Measurements from ENCODE around the gene MGAT5.

MGAT5 gene

GRCh38 chr2:134280231-134280630 lies 26.4 kb downstream of the MGAT5 start:
- TF ChIP-seq POU6F1 (CRISPR knock-in tag; IDR thresholded peaks at IDR 0.05; ENCODE audit: borderline replicate concordance, low read depth) (no peak), CREB5 (CRISPR knock-in tag; IDR thresholded peaks at IDR 0.05; ENCODE audit: low read depth) (no peak), ARNTL (CRISPR knock-in tag; IDR thresholded peaks at IDR 0.05; ENCODE audit: borderline replicate concordance, low read depth) (no peak), ZFP3 (CRISPR knock-in tag; IDR thresholded peaks at IDR 0.05) (no peak), GLIS3 (CRISPR knock-in tag; IDR thresholded peaks at IDR 0.05) (no peak), ISL1 (CRISPR knock-in tag; IDR thresholded peaks at IDR 0.05) (no peak), ZNF70 (CRISPR knock-in tag; IDR thresholded peaks at IDR 0.05) (no peak), ESRRG (CRISPR knock-in tag; IDR thresholded peaks at IDR 0.05) (no peak), CSDC2 (CRISPR knock-in tag; IDR thresholded peaks at IDR 0.05) (no peak), RARB (CRISPR knock-in tag; IDR thresholded peaks at IDR 0.05) (no peak), PATZ1 (CRISPR knock-in tag; IDR thresholded peaks at IDR 0.05; ENCODE audit: borderline replicate concordance) (no peak), BACH2 (CRISPR knock-in tag; IDR thresholded peaks at IDR 0.05; ENCODE audit: borderline replicate concordance) (no peak)
- ATAC-seq = no peak

GRCh38 chr2:134280726-134281125 lies 26.9 kb downstream of the MGAT5 start:
- ATAC-seq = no peak
- TF ChIP-seq GLIS3 (CRISPR knock-in tag; IDR thresholded peaks at IDR 0.05) (no peak), ZFP30 (CRISPR knock-in tag; IDR thresholded peaks at IDR 0.05) (no peak)

- TF ChIP-seq PPARA (CRISPR knock-in tag; IDR thresholded peaks at IDR 0.05; ENCODE audit: borderline replicate concordance) = no peak
- TF ChIP-seq GLIS3 (CRISPR knock-in tag; IDR thresholded peaks at IDR 0.05) = no peak
- TF ChIP-seq ZC3H10 (CRISPR knock-in tag; IDR thresholded peaks at IDR 0.05) = no peak
- no peak for TF ChIP-seq TCF4 (CRISPR knock-in tag; IDR thresholded peaks at IDR 0.05; ENCODE audit: borderline replicate concordance)
- TF ChIP-seq TOX (CRISPR knock-in tag; IDR thresholded peaks at IDR 0.05; ENCODE audit: borderline replicate concordance) = no peak
- no peak for TF ChIP-seq OSR1 (CRISPR knock-in tag; IDR thresholded peaks at IDR 0.05)
- no peak for TF ChIP-seq ZFP3 (CRISPR knock-in tag; IDR thresholded peaks at IDR 0.05)
- TF ChIP-seq ESRRG (CRISPR knock-in tag; IDR thresholded peaks at IDR 0.05) = no peak
- TF ChIP-seq CSDC2 (CRISPR knock-in tag; IDR thresholded peaks at IDR 0.05) = no peak
- no peak for TF ChIP-seq ZNF565 (CRISPR knock-in tag; conservative IDR thresholded peaks at IDR 0.05; ENCODE audit: low read depth)
- TF ChIP-seq RARB (CRISPR knock-in tag; IDR thresholded peaks at IDR 0.05) = no peak
- TF ChIP-seq POU6F1 (CRISPR knock-in tag; IDR thresholded peaks at IDR 0.05; ENCODE audit: borderline replicate concordance, low read depth) = no peak
- TF ChIP-seq CREB5 (CRISPR knock-in tag; IDR thresholded peaks at IDR 0.05; ENCODE audit: low read depth) = no peak
- TF ChIP-seq ZNF8 (CRISPR knock-in tag; IDR thresholded peaks at IDR 0.05) = no peak
- TF ChIP-seq ISL1 (CRISPR knock-in tag; IDR thresholded peaks at IDR 0.05) = no peak
- ATAC-seq = no peak
Observed at GRCh38 chr2:134281815-134282419, 28.0 kb downstream of the MGAT5 start.
